HG02885 (cell line): ENCODE results near the gene EGFR.

Experiments
- ATAC-seq: cut with Tn5 transposase; IDR thresholded peaks from one replicate; pipeline ENCODE4 v1.9.1; 2021; ENCODE audit warnings: mild to moderate bottlenecking; ENCODE audit not compliant: unreplicated experiment, poor library complexity

Gene EGFR

GRCh38 chr7:55231736-55232280 lies 213.0 kb downstream of the EGFR start:
- no peak for ATAC-seq

DNA sequence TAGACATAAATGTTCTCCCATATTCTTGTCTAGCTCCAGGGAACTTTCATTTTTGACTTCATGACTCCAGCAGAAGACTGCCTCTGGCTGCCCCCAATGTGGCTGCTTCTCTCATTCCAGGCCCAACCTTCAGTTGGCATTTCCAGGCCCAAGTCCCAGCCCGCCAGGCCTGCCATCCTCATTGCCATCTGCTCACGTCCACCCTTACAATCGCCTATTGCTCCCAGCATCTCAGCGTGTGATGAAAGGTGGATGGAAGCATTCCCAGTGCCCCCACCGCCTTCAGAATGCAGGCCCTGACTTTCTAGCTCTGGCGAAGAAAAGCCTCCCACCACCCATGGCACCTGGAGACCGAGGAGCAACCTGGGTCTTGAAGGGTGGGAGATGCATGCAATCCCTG lies 214.2 kb downstream of the EGFR start:
- ATAC-seq = no peak

- ATAC-seq = no peak
Observed at GRCh38 chr7:55234408-55234807, 215.6 kb downstream of the EGFR start.

DNA sequence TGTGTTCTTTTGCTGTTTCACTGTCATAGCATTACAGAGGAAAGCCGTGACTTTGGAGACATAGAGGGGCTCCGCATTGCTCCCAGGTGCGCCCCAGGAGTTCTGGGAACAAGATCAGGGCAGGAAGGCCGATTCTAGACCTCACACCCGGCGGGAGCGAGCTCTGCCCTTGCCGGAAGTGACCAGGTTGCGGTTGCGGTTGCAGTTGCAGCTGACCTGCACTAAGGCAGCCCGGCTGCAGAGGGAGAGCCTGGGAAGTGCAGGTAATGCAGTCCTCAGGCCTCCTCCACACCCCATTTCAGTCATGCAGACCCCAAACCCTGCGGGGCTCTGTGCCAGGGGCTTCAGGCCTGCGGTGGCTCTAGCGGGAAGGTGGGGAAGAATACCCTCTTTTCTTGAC lies 216.3 kb downstream of the EGFR start:
- ATAC-seq = no peak

DNA sequence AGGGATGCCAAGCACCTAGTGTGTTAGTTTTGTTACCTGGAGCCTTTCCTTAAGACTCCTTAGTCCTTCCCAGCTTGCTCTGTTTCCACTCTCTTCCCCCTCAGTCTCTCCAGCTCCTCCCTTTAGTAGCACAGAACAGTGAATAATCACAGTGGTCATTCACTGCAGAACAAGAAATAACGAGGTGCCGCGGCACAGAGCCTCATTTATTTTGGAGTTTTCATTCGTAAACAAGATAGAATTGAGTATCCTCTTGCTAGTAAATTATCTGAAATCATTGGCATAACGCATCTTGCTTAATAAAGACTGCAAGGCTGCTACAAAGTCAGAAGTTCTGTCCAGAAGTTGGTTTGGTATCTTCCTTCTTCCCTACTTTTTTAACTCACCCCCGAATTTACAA lies 217.0 kb downstream of the EGFR start:
- ATAC-seq = no peak

DNA sequence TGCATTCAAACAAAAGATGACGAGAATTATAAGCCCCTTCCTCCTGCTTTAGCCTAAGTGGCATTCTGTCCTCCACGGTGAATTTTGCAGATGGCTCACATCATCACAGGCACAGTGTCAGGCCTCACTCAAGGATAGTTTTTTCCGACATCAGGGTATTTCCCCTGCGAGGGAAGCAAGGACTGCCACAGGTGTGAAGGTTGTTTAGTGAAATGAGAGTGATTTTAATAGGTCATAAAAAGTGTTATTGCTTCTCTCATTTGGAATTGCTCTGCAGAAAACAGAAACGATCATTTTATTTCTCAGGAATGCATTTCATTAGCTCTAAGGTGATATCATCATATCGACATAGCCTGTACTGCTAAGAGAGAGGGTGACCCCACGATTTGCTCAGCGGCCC lies 217.7 kb downstream of the EGFR start:
- no peak for ATAC-seq

- ATAC-seq = no peak
Observed at GRCh38 chr7:55237156-55237893, 218.5 kb downstream of the EGFR start.

DNA sequence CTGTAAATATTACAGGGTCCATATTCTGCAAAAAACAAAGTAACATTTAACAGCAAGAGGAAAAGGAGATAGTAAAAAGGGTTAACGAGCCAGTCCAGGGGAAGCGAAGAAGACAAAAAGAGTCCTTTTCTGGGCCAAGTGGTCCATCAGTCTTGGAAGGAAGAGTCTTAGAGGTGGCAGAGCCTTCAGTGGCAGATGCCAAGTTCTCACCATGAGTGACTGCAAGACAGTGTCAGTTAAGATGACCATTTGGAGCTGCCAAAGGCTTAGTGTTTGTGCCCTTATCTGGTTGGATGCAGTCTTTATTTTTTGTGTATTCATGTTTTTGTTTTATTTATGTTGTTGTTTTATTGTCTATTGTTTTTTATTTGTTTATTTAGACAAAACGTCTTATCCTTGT lies 220.6 kb downstream of the EGFR start:
- no peak for ATAC-seq

- no peak for ATAC-seq
Observed at GRCh38 chr7:55240418-55241142, 221.8 kb downstream of the EGFR start.

DNA sequence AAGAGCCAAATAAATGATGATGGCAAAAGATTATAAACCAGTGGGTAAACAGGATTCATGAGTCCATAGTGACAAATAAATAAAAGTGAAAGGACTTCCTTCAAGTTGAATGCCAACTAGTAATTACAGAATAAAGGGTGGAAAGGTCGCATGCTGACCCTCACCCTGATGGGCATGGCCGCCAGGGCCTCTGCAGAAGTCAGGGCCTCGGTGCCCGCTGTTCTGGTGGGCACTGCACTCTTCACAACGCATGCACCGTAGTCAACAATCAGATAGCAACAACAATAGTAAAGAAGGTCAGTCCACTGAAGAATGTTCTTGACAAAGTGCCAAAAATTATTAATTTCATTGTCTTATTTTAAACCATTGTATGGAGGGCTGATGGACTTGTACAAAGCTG lies 223.1 kb downstream of the EGFR start:
- no peak for ATAC-seq

DNA sequence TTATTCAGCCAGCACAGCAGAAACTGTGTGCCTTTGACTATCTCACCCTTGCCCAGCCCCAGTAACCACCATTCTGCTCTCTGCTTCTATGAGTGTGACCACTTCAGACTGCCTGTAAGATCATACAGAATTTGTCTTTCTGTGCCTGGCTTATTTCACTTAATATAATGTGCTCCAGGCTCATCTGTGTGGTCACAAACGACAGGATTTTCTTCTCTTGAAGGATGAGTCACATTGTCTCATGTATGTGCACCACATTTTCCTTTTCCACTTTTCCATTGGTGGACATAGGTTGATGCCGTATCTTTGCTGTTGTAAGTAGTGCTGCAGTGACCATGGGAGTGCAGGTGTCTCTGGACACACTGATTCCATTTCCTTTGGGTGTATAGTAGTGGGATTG lies 223.8 kb downstream of the EGFR start:
- ATAC-seq = no peak

- ATAC-seq = no peak
Observed at GRCh38 chr7:55244006-55244745, 225.4 kb downstream of the EGFR start.

DNA sequence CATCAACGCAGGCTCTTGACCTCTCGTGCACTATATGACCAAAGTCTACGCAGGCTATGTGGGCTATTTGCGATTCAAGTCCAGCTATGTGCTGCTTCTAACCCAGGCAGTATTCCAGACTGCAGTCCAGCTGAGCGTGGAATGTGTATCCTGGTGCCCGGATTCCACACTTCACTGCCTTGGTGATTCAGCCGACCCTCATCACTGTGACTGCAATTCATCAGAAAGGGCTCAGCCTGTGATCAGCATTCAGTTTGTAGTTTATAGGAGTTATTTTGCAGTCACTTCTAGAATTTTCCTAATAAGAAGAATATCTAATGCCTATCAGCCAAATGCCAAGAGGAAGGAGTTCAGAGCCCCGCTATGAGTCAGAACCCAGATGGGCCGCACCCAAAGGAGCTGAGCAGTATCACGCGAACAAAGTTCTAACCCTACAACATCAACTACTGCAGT lies 226.5 kb downstream of the EGFR start:
- ATAC-seq = no peak

DNA sequence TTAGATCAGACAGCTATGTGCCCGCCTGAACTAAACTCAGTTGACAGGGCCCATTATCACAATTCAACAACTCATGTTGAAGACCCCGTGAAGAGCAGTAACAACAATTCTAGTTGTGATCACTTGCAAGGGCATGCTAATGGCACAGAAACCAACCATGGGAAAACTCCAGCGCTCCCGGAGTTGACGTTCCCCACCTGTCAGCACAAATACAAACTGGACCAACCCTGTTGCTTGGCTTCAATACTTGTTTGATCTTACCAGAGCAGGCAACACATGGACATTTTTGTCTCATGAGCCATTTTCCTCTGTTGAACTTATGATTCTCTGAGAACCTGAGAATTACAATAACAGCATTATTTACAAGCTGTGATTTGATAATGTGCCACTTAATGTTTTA lies 227.4 kb downstream of the EGFR start:
- ATAC-seq = no peak

- ATAC-seq = no peak
Observed at GRCh38 chr7:55247428-55247827, 228.6 kb downstream of the EGFR start.

- no peak for ATAC-seq
Observed at GRCh38 chr7:55248526-55248925, 229.7 kb downstream of the EGFR start.

DNA sequence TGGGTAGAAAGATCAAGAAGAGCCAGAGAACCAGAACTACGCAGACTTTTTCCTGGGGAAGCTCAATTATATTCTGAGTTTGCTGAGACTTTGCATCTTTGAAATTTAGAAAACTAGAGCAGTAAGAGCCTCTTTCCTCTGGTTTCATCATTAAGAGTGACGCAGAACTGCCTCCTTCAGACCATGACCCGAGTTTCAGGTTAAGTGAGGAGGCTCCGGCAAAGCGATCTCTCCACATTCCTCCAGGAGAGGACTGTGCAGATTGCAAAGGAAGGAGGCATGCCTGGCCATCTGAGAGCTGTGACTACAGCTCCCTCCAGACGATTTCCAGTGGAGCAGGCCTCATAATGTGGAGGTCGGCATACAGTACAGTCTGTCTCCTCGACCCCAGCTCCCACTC lies 230.5 kb downstream of the EGFR start:
- ATAC-seq = no peak

GRCh38 chr7:55250313-55250712 lies 231.5 kb downstream of the EGFR start:
- no peak for ATAC-seq

DNA sequence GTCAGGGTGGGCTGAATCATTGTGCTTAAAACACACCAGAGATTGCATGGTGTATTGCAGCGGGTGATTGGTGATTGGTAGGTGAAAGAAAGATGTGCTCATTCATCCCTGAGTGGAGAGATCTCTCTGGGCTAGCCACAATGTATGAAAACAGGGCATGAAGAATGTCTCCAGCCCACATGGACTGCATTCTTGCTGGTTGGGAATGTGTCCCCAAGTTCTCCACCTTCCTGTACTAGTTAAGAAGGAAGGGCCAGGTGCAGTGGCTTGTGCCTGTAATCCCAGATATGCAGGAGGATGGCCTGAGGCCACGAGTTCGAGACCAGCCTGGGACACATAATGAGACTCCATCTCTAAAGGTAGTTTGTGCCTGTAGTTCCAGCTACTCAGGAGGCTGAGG lies 232.5 kb downstream of the EGFR start:
- ATAC-seq = no peak

DNA sequence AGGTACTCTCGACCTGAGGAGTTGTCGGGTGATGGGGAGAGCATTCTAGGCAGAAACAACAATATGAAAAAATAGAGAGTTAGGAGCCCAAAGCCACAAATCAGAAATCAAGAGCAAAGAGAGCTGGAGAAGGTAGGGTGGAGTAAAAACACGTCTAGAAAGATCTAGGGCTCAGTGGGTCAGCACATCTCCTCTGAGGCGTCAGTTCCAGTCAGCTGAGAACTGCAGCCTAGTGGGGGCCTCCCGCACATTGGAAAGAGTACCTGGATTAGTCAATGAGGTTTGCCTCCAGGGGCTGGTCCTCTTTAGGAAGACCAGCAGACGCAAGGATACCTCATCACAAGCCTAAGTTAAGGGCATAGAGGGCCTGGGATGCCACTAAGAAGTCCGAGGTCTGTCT lies 233.1 kb downstream of the EGFR start:
- ATAC-seq = no peak

GRCh38 chr7:55252386-55252785 lies 233.6 kb downstream of the EGFR start:
- ATAC-seq = no peak
